Ishikawa (cell line): ENCODE results near the gene TMEM63A.

Experiments used
- CEBPB ChIP-seq: IDR thresholded peaks from 2 replicates; pipeline ENCODE4 v1.6.1; 2012
- CREB1 ChIP-seq: IDR thresholded peaks from 2 replicates; pipeline ENCODE4 v1.6.1; 2012; ENCODE audit warnings: low read depth
- EGR1 ChIP-seq: IDR thresholded peaks from 2 replicates; pipeline ENCODE4 v1.6.1; 2012
- EP300 ChIP-seq: IDR thresholded peaks from 2 replicates; pipeline ENCODE4 v1.6.1; 2012; ENCODE audit warnings: borderline replicate concordance
- FOXM1 ChIP-seq: IDR thresholded peaks from 2 replicates; pipeline ENCODE4 v1.6.1; 2012; ENCODE audit warnings: low read depth, borderline replicate concordance
- MAX ChIP-seq: IDR thresholded peaks from 2 replicates; pipeline ENCODE4 v1.6.1; 2012
- NFIC ChIP-seq: IDR thresholded peaks from 2 replicates; pipeline ENCODE4 v1.6.1; 2012
- RAD21 ChIP-seq: IDR thresholded peaks from 2 replicates; pipeline ENCODE4 v1.6.1; 2012; ENCODE audit warnings: low read depth
- REST ChIP-seq: IDR thresholded peaks from 2 replicates; pipeline ENCODE4 v1.6.1; 2012; ENCODE audit warnings: low read depth, mild to moderate bottlenecking
- TAF1 ChIP-seq: IDR thresholded peaks from 2 replicates; pipeline ENCODE4 v1.6.1; 2012; ENCODE audit warnings: low read depth, mild to moderate bottlenecking
- TCF12 ChIP-seq: IDR thresholded peaks from 2 replicates; pipeline ENCODE4 v1.6.1; 2012; ENCODE audit warnings: low read depth
- TEAD4 ChIP-seq: IDR thresholded peaks from 2 replicates; pipeline ENCODE4 v1.6.1; 2012
- USF1 ChIP-seq: IDR thresholded peaks from 2 replicates; pipeline ENCODE4 v1.6.1; 2012
- YY1 ChIP-seq: IDR thresholded peaks from 2 replicates; pipeline ENCODE4 v1.6.1; 2012; ENCODE audit warnings: low read depth
- ZBTB7A ChIP-seq: IDR thresholded peaks from 2 replicates; pipeline ENCODE4 v1.6.1; 2012; ENCODE audit warnings: low read depth

TMEM63A gene

GRCh38 chr1:225811622-225812487, 70.3 kb downstream of the TMEM63A start:
- TF ChIP-seq USF1 (no peak), RAD21 (peak; percentile 21; the same call in 1 of the 2 replicates)

GRCh38 chr1:225809842-225810578, 72.2 kb downstream of the TMEM63A start, which contains the start of gene EPHX1:
TSS of gene EPHX1 (plus strand) at chr1:225810124. CDS start at chr1:225828730, 18,606 bp downstream.
- TF ChIP-seq YY1 (0 out of 2 replicates have a peak, but pooled peaks have one; percentile 6), ZBTB7A (0 out of 2 replicates have a peak, but pooled peaks have one; percentile 12), EGR1 (peak; percentile 20; the same call in 1 of the 2 replicates), TCF12 (no peak), FOXM1 (no peak), TEAD4 (peak; percentile 29; the same call in 1 of the 2 replicates), TAF1 (peak; percentile 76; the same call in 1 of the 2 replicates), MAX (peak; percentile 12; the same call in 1 of the 2 replicates)

GRCh38 chr1:225808136-225808535, 74.0 kb downstream of the TMEM63A start:
- TF ChIP-seq RAD21 (no peak), EGR1 (no peak)

GRCh38 chr1:225806249-225806648, 75.9 kb downstream of the TMEM63A start:
- TF ChIP-seq TEAD4 (no peak), USF1 (no peak), EGR1 (no peak), ZBTB7A (no peak), NFIC (no peak), TAF1 (no peak), FOXM1 (no peak), TCF12 (no peak), CREB1 (no peak), EP300 (no peak), YY1 (no peak), REST (no peak), RAD21 (no peak), CEBPB (no peak), MAX (no peak)
